SIG-M5 (cell line): ENCODE measurements around the gene CPNE6.

Experiments used
- DNase-seq: peaks from one replicate; lab custom pipeline; 2025; lab: John Stamatoyannopoulos, UW

Gene CPNE6

DNA sequence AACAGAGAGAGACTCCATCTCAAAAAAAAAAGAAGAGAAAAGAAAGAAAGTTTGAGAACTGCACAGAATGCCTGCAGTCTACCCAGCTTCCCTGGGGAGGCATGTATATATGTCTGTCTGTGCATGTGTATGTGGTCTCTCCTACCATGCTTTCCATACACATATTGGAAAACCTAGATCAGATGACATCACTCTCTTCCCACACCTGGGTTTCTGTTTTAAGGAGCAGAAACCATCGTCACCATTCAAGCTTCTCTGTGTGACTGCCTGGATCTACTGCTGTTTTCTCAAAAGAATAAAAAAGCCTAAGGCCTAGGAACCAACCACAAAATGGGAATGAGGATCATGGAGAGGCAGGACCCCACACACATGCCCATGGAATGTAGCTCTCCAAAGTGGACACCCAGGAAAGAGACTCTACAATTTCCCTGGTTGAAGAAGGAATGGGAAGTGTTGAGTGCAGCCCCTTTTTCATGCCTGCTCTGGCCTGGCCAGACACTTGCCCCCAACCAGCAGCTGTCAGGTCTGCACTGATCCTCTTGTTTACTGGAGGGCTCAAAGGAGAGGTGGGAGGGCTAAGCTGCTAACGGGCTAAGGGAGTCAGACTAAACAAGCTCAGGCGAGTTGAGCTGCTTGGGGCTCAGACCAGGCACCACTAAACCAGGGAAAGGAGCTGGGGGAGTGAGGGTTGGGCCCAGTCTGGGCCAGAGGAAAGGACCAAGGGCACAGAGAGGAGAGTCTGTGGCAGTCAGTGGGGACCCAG is 15.0 kb downstream of the CPNE6 start:
- no peak for DNase-seq

DNA sequence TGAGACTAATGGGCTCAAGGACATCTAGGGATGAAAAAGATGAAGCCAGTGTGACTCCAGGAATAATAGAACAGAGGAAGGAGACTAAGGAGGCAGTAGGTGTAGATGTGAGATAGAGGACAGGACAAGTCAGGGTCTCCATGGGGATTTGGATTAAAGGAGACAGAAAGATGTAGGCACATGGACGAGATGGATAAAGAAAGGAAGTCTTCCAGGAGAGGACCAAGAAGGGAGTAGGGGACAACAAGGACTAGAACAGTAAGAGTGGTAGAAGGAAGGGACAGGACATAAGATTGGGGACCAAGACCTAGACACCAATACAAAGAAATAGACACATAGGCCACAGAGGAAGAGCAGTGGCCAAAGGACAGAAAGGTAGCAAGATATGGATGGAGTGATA is 15.6 kb downstream of the CPNE6 start:
- DNase-seq: no peak

DNA sequence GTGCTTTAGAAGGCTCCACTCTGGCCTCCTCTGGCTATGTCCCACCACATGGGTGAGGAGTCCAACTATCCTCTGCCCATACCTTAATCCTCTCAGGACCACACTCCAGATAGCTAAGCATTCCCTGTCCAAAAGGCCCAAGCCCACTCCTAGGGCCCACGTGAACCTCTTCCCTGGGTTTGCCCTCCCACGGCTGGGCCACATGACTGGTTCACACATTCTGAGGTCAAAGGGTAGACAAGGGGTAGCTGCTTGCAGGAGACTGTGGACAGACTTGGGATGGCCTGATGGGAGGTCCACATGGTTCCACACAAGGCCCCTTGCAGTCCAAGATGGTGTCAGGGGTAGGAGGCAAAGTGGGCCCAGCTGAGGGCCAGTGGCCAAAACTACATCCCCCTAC is 16.7 kb downstream of the CPNE6 start:
- no peak for DNase-seq

DNA sequence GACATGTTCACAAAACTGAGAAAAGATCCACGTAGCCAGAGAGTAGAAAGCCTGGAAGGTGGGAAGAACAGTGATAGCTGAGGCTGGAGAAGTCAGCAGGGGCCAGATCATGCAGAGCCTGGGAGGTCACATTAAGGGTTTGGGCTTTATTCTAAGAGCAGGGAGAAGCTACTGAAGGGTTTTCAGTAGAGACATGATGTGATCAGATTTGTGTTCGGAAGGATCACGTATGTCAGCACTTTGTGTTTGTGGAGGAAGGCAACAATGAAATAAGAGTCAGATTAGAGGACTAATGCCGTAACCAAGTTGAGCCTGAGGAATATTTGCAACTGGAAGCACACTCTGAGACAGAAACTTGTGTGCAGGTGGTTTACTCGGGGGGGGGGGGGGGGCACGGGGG is 18.5 kb downstream of the CPNE6 start:
- no peak for DNase-seq

DNA sequence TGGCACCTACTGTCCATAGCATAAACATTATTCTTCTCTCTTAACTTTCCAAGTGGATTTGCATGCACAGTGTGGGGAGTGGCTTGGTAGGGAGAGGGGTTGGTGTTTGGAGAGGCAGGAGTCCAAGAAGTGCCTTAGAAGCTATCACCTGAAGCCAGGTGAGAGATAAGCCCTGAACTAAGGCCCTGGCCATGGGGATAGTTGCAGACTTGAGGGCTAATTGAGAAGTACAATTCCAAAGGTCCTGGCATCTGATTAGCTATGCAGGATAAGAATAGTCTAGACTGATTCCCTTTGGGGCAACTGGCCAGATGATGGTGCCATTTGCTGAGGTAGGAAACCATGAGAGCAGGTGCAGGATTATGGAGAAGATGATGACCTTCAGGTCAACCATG is 20.7 kb downstream of the CPNE6 start:
- DNase-seq: no peak

DNA sequence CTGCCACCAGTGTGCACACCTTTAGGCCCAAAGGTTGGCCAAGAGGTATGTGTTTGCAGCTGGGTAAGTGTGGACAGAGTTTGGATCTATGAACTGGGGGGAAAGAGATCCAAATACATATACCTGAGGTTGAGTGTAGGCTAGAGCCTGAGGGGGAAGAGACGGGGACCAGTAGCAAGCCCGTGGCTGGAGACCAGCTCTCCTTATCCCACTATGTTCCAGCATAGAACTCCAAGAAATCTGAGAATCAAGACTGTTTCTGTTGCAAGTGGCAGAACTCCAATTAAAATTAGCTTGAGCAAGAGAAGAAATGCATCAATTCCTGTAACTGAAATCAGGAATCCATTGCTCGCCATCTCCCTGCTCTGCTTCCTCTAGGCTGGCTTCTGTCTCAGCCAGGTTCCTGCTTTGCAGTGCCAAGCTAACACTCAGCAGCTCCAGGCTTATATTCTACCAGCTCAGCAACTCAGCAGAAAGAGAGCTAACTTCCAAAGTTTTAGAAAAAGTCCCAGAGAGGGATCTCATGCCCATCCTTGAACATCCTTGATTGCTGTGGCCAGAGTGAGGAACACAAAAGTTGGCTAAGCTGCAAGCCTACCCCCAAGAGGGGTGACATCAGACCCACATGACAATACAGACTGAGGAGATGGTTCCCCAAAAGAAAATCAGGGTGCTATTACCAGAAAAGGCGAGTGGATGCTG is 21.3 kb downstream of the CPNE6 start:
- no peak for DNase-seq

DNA sequence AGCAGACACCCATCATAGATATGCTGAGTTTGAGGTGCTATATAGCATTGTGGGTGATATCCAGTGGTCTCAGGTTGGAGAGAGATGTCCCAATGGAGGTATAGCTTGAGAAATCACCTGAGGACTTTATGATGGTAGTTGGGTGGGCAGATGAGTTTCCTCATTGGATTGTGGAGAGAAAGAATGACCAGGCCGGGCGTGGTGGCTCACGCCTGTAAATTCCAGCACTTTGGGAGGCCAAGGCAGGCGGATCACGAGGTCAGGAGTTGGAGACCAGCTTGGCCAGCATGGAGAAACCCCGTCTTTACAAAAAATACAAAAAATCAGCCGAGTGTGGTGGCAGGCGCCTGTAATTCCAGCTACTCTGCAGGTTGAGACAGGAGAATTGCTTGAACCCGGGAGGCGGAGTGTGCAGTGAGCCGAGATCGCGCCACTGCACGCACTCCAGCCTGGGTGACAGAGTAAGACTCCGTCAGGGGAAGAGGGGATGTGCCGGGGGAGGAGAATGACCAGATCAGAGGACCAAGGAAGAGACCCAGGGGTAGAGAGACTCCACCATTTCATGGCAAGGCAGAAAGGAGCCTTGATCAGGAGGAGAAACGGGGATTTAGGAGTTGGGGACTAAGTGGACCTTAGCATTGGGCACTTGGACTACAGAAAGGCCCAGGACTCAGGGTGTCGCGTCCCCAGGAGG is 22.0 kb downstream of the CPNE6 start:
- DNase-seq: no peak

DNA sequence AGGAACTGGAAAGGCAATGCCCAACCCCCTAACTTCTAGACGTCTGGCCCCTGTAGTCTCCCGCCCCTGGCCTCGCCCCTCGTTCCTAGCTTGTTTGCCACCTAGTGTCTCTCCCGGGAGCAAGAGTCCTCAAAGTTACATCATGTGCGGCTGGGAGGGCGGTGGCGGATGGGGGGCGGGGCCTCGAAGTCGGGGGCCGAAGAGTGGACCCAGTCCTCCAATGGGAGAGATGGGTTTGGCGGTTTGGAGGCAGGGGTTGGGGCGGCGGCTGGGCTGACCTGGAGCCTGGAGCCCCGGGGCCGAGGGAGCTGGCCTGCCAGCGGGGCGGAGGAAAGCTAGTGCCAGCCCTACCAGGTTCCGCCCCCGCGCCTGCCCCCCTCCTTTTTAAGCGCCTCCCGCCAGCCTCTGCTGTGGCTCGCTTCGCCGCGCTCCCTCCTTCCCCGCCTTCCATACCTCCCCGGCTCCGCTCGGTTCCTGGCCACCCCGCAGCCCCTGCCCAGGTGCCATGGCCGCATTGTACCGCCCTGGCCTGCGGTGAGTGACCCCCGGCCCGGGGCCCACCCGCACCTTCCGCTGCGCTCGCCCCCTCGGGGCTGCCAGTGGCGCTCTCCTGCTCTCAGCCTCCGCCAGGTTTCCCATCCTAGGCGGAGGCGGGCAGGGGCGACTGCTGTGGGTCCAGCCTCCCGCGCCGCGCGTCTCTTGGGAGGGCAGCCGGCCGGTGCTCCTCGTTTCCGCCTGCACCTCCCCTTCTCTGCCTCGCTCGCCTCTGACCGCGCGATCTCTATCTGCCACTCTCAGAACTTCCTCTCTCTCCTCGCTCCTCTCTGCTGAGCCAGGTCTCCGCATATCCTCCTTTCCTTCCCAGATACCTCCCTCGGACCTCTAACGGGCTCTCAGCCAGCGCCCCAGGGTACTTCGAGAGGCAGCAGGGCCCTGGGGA is 22.8 kb downstream of the CPNE6 start, which contains the start of gene PCK2:
PCK2 (plus strand) TSS at position 411 of the 940 bp plus-strand sequence; CDS start at position 506, 95 bp downstream.
- peak; percentile 76 for DNase-seq

DNA sequence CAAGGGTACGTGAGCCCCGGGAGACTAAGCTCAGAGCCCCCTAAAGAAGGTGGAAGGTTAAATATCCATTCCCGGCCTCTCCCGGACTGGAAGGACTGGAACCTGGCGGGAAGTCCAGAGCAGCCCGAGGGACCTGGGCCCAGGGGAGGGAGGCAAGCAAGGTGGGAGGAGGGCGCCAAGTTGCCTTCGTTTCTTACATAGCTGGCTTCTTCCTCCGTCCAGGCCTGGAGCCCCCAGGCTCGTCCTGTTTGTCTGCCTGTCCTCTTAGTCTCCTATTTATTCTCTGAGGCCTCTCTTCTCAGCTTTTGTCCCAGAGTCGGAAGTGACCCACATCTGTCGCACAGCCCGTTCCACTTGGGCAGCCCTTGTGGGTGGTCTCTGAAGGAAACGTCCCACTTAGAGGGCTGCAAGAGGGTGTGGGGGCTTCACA is 23.5 kb downstream of the CPNE6 start:
- DNase-seq: no peak

DNA sequence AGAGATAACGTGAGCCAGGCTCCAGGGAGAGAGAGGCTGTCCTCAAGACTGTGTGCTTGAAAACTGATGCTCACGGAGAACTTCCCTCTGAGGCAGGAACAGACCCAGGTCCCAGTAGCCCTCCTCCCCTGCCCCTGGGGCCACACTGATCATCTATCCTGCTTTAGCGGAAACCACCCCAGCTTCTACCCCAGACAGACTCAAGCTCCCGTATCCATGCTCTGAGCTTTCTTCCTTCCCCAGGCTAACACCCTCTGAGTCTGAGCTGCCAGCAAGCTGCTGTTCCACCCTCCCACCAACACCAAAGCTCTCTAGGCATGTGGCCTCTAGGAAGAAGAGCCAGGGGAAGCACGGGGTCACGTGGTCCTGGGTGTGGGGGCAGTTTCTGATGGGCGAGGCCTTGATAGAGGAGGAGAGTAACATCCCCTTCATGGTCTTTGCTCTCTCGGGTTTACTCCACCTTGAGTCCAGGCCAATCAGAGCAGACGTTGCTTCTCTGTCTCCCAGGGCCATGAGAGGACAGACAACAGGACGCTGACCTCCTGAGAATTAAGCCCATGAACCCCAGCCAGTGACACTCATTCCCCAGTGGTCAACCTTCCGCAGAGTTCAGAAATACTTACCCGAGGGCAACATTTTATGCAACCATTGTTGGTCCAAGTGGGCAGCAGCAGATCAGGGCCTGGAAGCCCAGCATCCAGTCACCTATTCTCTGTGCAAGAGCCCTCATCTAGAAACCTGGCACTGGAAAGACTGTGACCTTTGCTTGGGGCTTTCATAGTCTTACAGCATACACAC is 24.1 kb downstream of the CPNE6 start:
- peak; percentile 5 for DNase-seq

DNA sequence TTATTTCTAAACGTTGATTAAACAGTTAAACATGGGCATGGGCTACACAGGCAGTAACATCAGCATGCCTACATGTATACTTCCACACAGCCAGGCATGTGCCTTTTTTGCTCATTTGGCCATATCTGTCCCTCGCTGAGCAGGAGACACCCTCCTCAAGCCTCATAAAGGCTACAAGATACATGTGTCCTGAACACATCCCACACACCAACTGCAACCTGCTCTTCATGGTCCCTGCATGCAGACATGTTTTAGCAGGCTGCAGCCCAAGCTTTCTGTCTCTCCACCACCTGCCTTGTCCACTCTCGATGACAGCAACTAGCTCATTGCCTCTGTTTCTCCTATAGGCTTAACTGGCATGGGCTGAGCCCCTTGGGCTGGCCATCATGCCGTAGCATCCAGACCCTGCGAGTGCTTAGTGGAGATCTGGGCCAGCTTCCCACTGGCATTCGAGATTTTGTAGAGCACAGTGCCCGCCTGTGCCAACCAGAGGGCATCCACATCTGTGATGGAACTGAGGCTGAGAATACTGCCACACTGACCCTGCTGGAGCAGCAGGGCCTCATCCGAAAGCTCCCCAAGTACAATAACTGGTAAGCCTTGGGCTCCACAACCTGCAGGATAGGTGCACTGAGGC is 25.3 kb downstream of the CPNE6 start:
- DNase-seq: no peak

DNA sequence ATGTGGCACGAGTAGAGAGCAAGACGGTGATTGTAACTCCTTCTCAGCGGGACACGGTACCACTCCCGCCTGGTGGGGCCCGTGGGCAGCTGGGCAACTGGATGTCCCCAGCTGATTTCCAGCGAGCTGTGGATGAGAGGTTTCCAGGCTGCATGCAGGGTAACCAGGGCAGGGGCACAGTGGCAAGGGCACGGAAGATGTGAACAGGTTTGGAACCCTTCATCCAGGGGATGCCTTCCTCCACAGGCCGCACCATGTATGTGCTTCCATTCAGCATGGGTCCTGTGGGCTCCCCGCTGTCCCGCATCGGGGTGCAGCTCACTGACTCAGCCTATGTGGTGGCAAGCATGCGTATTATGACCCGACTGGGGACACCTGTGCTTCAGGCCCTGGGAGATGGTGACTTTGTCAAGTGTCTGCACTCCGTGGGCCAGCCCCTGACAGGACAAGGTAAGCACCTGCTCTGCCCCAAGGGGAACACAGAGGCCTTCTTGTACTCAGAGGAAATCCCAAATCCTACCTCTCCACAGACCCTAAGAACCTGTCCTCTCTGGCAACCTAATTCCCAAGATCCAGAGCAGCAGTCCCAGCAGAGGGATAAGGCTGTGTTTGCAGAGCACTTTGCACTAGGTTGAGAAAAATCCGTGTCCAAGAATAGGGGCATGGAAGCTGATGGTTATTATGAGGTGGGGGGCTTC is 27.0 kb downstream of the CPNE6 start:
- no peak for DNase-seq

DNA sequence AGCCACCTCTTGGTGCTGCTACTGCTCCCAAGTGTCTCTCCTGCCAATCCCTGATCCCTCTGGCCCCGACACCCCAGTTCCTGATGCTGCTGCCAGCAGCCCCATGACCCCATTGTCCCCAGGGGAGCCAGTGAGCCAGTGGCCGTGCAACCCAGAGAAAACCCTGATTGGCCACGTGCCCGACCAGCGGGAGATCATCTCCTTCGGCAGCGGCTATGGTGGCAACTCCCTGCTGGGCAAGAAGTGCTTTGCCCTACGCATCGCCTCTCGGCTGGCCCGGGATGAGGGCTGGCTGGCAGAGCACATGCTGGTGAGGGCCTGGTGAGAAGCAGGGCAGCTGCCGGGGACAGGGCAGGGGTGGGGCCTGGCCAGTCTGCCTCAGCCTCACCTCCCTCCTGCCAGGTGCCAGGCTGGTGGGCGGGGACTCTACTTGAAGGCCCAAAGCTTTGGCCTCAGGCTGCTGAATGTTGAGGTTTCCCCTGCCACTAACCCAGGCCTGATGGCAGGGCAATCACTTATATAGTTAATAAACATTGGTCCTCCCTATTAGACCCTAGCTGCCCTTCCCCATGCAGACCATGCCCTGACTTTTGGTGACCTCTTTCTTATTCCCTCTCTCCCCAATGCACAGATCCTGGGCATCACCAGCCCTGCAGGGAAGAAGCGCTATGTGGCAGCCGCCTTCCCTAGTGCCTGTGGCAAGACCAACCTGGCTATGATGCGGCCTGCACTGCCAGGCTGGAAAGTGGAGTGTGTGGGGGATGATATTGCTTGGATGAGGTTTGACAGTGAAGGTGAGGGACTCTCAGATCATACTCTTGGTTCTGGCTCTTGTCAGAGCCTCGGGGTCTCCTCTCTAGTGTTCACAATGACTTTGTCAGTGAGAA is 27.8 kb downstream of the CPNE6 start:
- no peak for DNase-seq

DNA sequence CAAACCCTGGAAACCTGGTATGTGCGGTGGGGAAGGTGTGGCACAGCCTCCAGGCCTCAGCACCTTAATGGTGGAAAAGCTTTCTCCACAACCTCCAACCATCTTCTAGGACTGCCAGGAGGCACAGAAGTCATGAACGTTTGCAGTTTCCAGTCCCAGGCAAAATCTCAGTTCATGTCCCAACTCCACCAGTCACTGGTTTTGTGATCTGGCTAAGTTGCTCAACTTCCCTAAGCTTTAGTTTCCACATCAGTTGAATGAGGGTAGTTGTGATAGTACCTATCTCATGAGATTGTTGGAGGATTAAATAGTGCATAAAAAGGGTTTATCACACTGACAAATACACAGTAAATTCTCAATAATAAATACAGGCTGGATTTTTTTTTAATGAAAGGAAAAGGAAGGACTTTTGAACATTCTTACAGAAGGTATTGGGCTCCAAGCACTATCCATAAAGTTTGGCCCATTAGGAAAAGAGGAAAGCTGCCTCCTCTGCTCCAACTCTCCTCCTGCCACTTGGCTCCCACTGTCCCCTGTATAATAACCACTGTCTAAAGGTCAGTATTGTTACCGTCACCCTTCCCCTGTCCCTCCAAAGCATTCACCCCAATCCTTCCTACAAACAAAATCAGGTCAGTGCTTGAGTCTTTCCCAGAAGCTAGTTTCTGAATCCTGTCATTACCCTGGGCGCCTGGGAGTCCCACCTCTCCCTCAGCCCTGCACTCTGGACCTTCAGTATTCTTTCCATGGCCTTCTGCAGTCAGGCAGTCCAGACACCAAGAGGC is 29.0 kb downstream of the CPNE6 start:
- no peak for DNase-seq

DNA sequence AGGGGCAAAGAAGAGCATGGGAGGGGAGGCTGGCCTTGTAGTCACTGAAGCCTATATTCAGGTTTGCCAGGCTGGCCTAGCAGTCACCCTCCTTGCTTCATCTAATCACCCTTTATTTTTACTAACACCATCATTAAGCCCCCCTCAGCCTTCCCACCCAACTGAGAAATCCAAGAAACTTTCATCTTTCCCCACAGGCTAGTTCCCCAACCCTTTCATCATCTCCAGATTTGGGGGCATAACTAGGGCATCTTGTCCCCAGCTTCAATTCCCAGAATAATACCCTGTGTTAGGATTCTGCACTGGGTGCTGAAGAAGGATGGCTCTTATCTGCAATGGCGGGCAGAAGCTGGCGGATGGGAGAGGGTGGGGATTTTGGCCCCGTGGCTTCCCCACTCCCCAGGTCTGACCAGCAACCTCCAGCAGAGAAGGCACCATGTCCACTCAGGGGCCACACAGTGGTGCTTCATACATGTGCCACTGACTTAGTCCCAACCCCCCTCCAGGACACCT is 29.7 kb downstream of the CPNE6 start:
- DNase-seq: no peak

DNA sequence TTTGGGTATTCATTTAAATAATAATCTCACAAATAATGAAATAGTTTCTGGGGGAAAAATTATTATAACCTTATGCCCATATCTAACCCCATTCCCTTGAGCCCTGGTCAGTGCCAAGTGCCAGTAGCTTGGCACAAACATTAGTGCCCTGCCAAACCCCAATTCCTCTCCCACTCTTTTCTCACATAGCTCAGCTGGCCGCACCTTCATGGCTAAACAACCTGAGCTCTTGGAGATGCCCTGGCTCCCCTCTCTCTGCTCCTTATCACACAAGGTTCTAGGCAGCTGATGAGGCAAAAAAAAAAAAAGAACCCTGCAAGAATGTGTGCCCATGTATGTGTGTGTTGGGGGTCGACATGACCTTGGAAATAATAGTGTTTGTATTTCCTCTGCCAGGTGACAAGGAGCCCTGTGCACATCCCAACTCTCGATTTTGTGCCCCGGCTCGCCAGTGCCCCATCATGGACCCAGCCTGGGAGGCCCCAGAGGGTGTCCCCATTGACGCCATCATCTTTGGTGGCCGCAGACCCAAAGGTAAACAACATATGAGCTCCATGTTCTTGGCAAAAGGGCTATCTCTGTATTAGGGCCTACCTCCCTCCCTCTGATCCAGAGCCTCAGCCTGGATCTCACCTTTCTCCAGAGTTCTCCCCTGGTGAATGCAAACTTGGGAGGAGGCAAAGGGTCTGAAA is 31.1 kb downstream of the CPNE6 start:
- no peak for DNase-seq

DNA sequence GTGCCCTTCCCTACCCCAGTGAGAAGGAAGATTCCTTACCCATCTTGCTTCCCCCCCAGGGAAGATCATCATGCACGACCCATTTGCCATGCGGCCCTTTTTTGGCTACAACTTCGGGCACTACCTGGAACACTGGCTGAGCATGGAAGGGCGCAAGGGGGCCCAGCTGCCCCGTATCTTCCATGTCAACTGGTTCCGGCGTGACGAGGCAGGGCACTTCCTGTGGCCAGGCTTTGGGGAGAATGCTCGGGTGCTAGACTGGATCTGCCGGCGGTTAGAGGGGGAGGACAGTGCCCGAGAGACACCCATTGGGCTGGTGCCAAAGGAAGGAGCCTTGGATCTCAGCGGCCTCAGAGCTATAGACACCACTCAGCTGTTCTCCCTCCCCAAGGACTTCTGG is 32.1 kb downstream of the CPNE6 start:
- no peak for DNase-seq
